GM12865 (cell line): ENCODE measurements around the gene MYCBP2.

Source experiments
- DNase-seq: peaks from one replicate; pipeline ENCODE4 v3.0.0; 2010; ENCODE audit warnings: low read depth
- H3K4me3 ChIP-seq: 2 replicates; pipeline ENCODE4 v1.5.1; 2011; ENCODE audit warnings: mild to moderate bottlenecking, low read depth, low read length, control low read depth
- TF ChIP-seq, protein P1 (sequence below): IDR thresholded peaks from 2 replicates; pipeline ENCODE4 v1.5.1; 2011; ENCODE audit warnings: low read length, control low read depth, low read depth, inconsistent platforms; ENCODE audit not compliant: insufficient read depth; ENCODE audit errors: missing control alignments

MYCBP2 gene

DNA sequence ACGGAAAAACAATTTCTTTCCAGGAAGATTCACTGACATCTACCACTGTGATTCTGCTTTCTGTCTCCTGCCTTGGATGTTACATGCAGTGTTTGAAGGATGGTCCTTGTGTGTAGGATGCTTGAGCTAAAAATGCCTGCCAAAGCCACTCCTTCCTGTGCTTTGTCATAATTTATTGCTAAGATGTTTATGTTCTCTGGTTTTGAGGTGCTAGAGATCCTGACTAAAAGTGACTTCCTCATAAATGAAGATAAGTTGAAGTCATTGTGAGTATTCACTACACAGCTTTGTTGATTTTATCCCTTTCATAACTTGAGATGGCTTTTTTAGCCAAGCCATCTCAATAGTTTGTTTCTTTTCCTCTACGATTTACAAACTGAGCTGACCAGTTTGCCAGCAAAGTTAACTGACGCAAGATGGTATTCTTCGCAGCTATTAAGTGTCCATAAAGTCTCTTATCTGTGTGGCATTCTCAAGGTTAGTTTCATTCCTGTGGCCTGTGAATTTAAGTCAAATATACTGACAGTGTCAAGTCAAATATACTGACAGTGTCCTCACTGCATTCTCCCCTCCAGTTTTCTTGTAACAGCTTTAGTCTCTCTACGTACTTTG lies 284.2 kb downstream of the MYCBP2 start:
- no peak for DNase-seq
- H3K4me3 ChIP-seq: no peak overlapping the region
- TF ChIP-seq, protein P1, sequence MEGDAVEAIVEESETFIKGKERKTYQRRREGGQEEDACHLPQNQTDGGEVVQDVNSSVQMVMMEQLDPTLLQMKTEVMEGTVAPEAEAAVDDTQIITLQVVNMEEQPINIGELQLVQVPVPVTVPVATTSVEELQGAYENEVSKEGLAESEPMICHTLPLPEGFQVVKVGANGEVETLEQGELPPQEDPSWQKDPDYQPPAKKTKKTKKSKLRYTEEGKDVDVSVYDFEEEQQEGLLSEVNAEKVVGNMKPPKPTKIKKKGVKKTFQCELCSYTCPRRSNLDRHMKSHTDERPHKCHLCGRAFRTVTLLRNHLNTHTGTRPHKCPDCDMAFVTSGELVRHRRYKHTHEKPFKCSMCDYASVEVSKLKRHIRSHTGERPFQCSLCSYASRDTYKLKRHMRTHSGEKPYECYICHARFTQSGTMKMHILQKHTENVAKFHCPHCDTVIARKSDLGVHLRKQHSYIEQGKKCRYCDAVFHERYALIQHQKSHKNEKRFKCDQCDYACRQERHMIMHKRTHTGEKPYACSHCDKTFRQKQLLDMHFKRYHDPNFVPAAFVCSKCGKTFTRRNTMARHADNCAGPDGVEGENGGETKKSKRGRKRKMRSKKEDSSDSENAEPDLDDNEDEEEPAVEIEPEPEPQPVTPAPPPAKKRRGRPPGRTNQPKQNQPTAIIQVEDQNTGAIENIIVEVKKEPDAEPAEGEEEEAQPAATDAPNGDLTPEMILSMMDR: no peak

DNA sequence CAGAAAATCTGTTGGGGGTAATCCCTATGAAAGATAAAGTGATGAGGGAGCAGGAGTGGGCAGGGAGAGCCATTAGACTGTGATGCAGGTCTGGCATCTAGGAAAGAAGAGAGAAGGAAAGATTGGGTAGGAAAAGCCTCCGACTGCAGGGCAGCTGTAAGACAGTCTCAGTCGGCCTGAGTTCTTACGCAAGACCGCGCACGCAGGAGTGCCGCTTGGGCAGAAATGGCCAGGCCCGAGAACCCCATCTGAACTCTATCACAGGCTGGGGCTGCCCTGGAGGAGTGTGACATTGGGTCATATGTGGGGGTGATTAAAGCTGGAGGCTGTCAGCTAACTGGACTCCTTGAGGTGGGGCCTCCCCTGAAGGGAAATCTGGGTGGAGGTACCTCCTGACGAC lies 286.1 kb downstream of the MYCBP2 start:
- TF ChIP-seq, protein P1: no peak
- no peak for DNase-seq
- H3K4me3 ChIP-seq: no peak overlapping the region

GRCh38 chr13:77040076-77040475 lies 286.8 kb downstream of the MYCBP2 start:
- DNase-seq: no peak
- no peak overlapping the region for H3K4me3 ChIP-seq
- TF ChIP-seq, protein P1: no peak

GRCh38 chr13:77038907-77039480 lies 287.9 kb downstream of the MYCBP2 start:
- H3K4me3 ChIP-seq: no peak overlapping the region
- DNase-seq: no peak
- TF ChIP-seq, protein P1: no peak

DNA sequence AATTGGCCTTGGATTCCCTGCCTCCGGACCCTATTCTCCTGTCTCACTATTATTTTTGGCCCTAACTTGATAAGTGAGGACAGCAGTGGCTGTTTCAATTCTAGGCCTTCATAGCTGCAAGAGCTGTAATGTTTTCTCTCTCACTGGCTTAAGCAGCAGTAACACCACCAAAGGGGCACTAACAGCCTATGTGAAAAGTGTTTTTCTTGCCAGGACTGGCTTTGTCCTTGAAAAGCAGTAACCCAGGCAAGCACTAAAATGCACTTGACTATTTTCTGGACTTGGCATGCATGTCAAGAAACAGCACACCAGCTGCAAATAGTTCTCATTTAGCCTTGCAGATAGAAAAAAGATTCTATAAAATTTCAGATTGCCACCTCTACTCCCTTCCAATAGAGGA lies 290.6 kb downstream of the MYCBP2 start:
- no peak overlapping the region for H3K4me3 ChIP-seq
- DNase-seq: no peak

DNA sequence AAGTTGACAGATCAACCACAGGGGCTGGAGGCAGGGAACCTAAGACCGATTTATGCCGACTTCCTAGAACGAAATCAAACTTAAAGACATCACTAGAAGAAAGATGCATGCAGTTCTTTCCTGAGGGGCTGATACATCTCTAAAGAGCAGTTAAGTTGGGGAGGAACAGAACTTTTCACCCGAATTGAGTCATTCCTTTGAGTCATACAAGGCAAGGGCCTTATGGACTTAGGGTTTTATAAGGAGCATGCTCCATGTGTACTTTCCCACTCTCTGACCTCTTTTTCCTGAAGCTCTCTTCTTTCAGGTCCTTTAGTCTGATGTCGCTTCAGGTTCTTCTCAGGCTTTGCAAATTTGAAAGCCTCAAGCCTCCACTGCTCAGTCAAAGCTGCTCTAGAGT lies 292.0 kb downstream of the MYCBP2 start:
- TF ChIP-seq, protein P1: no peak
- H3K4me3 ChIP-seq: no peak overlapping the region
- DNase-seq: no peak

More for the DNA sequence above, 290.6 kb downstream of the MYCBP2 start:
- TF ChIP-seq, protein P1: no peak
